ENCODE measurements around the gene WDR64.
"Not testable (repeated sequence)": the region's sequence is repeated elsewhere in the genome, so short reads cannot be mapped to it uniquely, and the experiment has no call there.

The WDR64 gene

DNA sequence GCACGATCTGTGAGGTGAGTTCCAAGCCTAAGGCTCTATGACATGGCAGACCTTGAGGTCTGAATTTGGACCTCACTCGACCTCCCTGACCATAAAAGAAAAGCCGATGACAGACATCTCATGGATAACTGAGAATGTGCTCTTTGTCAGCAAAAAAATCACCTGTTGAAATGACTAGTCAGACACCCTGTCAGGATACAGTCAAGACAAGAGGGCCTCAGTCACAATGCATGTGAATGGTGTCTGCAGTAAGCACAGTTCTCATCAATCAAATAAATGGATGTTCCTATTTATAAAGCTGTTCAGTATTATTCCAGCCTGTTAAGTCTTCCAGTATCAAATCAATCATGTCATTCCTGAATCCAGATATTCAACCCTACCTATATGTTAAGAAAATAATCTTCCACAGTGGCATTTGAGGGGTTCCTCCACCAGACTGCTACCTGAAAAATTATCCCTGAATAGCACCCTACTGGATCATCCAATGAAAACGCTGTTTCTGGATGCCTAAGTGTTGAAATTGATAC is 167.3 kb downstream of the WDR64 start:
- no peak for FAIRE-seq
- TF ChIP-seq, protein P1, sequence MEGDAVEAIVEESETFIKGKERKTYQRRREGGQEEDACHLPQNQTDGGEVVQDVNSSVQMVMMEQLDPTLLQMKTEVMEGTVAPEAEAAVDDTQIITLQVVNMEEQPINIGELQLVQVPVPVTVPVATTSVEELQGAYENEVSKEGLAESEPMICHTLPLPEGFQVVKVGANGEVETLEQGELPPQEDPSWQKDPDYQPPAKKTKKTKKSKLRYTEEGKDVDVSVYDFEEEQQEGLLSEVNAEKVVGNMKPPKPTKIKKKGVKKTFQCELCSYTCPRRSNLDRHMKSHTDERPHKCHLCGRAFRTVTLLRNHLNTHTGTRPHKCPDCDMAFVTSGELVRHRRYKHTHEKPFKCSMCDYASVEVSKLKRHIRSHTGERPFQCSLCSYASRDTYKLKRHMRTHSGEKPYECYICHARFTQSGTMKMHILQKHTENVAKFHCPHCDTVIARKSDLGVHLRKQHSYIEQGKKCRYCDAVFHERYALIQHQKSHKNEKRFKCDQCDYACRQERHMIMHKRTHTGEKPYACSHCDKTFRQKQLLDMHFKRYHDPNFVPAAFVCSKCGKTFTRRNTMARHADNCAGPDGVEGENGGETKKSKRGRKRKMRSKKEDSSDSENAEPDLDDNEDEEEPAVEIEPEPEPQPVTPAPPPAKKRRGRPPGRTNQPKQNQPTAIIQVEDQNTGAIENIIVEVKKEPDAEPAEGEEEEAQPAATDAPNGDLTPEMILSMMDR (IDR thresholded peaks at IDR 0.05; ENCODE audit: insufficient read depth, missing control alignments): no peak
- no peak for DNase-seq (ENCODE audit: insufficient read length, low spot score)

DNA sequence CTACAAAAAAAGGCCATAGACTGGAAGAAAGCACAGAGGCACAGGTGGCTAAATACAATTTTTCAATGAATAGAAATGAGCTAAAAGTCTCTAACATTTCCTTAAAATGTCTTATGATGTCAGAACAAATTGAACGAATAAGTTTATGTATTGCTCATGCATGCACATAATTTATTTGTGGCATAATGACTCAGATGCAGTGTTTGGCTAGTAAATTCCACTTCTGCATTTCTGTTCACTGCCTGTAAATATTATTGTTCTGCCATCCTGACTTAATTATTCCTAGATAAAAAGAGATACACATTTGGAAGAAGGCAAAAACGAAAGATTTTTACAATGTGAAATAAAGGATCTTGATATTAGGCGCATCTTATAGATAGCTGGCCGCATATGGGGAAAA is 169.3 kb downstream of the WDR64 start:
- FAIRE-seq (no peak), DNase-seq (ENCODE audit: insufficient read length, low spot score) (no peak)
- TF ChIP-seq, protein P1 (IDR thresholded peaks at IDR 0.05; ENCODE audit: insufficient read depth, missing control alignments): no peak

DNA sequence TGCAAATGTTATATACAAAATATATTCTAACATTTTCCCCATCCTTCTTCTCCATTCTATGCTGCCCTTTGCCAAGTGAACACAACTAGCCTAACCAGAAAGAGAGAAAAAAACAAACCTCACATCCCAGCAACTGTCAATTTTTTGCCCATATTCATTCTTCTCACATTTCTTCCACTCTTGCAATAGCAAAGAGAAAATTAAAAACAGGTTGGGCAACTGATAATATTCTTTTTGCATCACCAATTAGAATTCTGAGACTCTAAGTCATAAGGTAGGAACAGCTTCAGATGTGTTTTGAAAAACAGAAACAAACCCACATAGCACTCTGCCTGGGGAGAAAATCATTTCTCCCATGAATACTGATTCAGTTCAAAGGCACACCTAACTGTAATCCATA is 170.8 kb downstream of the WDR64 start:
- no peak for FAIRE-seq

DNA sequence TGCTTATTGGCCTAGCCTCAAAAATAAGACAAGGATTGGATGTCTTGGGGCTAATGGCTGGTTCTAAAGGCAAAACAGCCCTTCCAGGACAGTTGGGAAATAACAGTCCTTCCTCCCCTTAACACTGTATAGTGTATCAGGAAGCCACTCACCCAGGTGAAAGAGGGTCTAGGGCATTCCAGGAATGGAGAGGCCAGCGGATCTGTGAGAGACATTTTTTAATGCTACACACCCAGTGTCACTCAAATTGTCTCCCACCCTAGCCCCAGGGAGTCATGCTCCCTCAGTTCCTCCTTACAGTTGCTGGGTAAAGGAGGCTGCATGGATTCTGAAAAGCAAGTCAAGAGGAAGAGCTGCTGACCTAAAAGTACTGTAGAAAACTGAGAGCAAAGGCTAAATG is 171.8 kb downstream of the WDR64 start:
- TF ChIP-seq, protein P1 (IDR thresholded peaks at IDR 0.05; ENCODE audit: insufficient read depth, missing control alignments): no peak
- no peak for DNase-seq (ENCODE audit: insufficient read length, low spot score)
- no peak for FAIRE-seq

More for the DNA sequence above, 170.8 kb downstream of the WDR64 start:
- TF ChIP-seq, protein P1 (IDR thresholded peaks at IDR 0.05; ENCODE audit: insufficient read depth, missing control alignments): no peak
- DNase-seq (ENCODE audit: insufficient read length, low spot score): no peak

DNA sequence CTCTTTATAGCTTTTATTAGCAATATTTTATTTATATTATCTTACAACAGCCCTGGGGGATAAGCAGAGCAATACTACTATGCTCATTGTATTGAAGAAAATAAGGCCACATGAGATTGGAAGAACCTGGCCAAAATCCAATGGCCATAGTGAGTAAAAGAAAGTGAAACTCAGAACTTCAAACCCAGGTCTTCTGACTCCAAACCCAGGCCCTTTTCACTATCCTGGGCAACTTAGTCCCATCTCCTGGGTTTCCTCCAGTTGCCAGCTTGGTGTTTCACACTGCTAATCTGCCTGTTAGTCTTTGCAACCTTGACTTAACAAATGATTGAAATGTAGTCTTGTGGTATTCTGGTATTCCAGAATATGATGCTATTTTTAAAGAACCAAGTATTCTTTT is 173.5 kb downstream of the WDR64 start:
- TF ChIP-seq, protein P1 (IDR thresholded peaks at IDR 0.05; ENCODE audit: insufficient read depth, missing control alignments): no peak
- FAIRE-seq (no peak), DNase-seq (ENCODE audit: insufficient read length, low spot score) (no peak)

DNA sequence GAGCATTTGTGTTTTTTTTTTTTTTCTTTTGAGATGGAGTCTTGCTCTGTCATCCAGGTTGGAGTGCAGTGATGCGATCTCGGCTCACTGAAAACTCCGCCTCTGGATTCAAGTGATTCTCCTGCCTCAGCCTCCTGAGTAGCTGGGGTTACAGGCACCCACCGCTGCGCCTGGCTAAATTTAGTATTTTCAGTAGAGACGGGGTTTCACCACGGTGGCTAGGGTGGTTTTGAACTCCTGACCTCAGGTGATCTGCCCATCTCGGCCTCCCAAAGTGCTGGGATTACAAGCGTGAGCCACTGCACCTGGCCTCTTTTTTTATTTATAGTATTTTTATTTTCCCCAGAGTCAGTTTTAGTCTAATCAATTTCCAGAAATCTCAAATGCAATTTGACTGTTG is 174.5 kb downstream of the WDR64 start:
- DNase-seq (ENCODE audit: insufficient read length, low spot score); FAIRE-seq: not testable (repeated sequence)

DNA sequence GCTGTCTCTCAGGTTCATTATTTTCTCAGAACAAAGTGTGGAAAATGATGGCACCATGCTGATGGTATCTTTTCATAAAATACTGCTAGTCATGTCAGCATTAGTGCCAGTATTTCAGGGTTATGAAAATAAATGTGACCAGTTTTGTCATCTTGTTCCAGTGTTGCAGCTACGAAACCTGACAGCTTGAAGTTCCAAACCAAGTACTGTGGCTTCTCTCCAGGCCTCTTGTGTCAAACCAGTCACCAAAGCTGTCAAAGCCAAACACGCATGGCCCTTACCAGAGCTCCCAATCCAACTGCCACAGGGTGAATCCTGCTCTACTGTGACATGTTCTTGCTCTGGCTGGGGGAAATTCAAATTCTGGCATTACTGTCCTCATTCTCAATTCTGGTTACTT is 175.2 kb downstream of the WDR64 start:
- TF ChIP-seq, protein P1 (IDR thresholded peaks at IDR 0.05; ENCODE audit: insufficient read depth, missing control alignments): no peak
- FAIRE-seq: no peak
- no peak for DNase-seq (ENCODE audit: insufficient read length, low spot score)

DNA sequence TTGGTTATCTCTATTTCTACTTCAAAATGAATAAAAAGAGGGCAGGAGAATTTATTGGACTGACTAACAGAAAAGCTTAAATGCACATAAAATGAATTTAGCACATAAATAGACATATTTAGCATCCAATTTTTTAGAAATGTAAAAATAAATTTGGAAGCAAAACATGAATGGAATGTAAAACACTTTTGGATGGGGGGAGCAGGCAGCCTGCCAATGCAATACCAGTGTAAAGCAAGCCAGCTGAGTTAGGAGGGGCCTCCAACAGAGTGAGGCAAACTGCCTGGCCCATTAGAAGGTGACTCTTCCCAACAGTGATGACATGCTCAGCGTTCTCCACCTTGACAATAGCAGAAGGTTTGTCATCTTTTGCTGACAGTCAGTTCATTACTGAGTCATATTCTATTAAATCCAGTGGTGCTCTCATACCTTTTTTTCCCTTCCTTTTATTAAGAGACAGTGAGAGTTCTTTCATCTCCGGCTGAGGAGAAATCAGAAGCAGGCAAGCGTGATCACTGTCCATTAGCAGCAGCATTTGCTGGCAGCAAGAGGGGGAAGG is 176.5 kb downstream of the WDR64 start:
- TF ChIP-seq, protein P1 (IDR thresholded peaks at IDR 0.05; ENCODE audit: insufficient read depth, missing control alignments): no peak
- DNase-seq (ENCODE audit: insufficient read length, low spot score): no peak
- no peak for FAIRE-seq

All from D721Med (cell line).